CD14-positive monocyte (primary cell): ENCODE data around the gene DNAAF9. TPM values are rescaled to one million over a fixed set of nuclear protein-coding genes. Genes with fewer than 3 reads are reported as not detected.
"Not testable (repeated sequence)": the region's sequence is repeated elsewhere in the genome, so short reads cannot be mapped to it uniquely, and the experiment has no call there.

Experiments
- DNase-seq, 3 donors: peaks; one replicate each; pipeline ENCODE4 v3.0.0-alpha.2; 2011 to 2022
- H2AFZ ChIP-seq: 2 replicates; pipeline ENCODE4 v1.6.0; 2012; ENCODE audit warnings: mild to moderate bottlenecking, low read depth, low read length, inconsistent platforms; ENCODE audit not compliant: insufficient read depth, poor library complexity, severe bottlenecking
- H3K27ac ChIP-seq, 2 donors: 1 replicate in 1 of 2; 2 replicates in 1 of 2; pipeline ENCODE4 v1.5.1; 2012 to 2013; ENCODE audit warnings: low read length in 2 of 2, control low read depth in 1 of 2, inconsistent platforms in 1 of 2, low read depth in 1 of 2, mild to moderate bottlenecking in 1 of 2
- H3K27me3 ChIP-seq, 2 donors: one replicate each; pipeline versions ENCODE4 v1.6.0 to v1.6.1; 2011 to 2013; ENCODE audit warnings: low read length in 2 of 2; ENCODE audit not compliant: control insufficient read depth in 2 of 2, insufficient read depth in 2 of 2
- H3K36me3 ChIP-seq, 2 donors: replicated peaks in 1 of 2; 1 replicate in 1 of 2; 2 replicates in 1 of 2; pipeline versions ENCODE4 v1.5.1 to v1.6.1; 2012 to 2013; ENCODE audit warnings: low read length in 2 of 2, control low read depth in 1 of 2, inconsistent platforms in 1 of 2, mild to moderate bottlenecking in 1 of 2; ENCODE audit not compliant: insufficient read depth in 2 of 2, control insufficient read depth in 1 of 2
- H3K4me1 ChIP-seq, 2 donors: 1 replicate in 1 of 2; 2 replicates in 1 of 2; pipeline versions ENCODE4 v1.5.1 to v1.6.1; 2012 to 2013; ENCODE audit warnings: low read length in 2 of 2, control low read depth in 1 of 2, inconsistent platforms in 1 of 2, mild to moderate bottlenecking in 1 of 2, moderate library complexity in 1 of 2; ENCODE audit not compliant: insufficient read depth in 2 of 2, control insufficient read depth in 1 of 2
- H3K4me2 ChIP-seq: replicated peaks from 2 replicates; pipeline ENCODE3; 2012; ENCODE audit warnings: low read length, moderate library complexity, mild to moderate bottlenecking; ENCODE audit not compliant: poor library complexity, severe bottlenecking; ENCODE audit errors: extremely low read depth
- H3K4me3 ChIP-seq, 3 experiments: fragments of 200-600 bp in 1 of 3; sonication (generic) in 1 of 3; replicated peaks in 1 of 3; 1 replicate in 2 of 3; 2 replicates in 1 of 3; pipeline ENCODE4 v1.5.1; 2011 to 2013; ENCODE audit warnings: low read length in 3 of 3, mild to moderate bottlenecking in 3 of 3, control low read depth in 2 of 3, low read depth in 2 of 3, inconsistent platforms in 1 of 3, moderate library complexity in 1 of 3
- H3K79me2 ChIP-seq: 2 replicates; pipeline ENCODE4 v1.6.0; 2012; ENCODE audit warnings: mild to moderate bottlenecking, control low read depth, inconsistent platforms, low read length, moderate library complexity; ENCODE audit not compliant: insufficient read depth
- H3K9ac ChIP-seq: 2 replicates; pipeline ENCODE4 v1.6.0; 2017; ENCODE audit warnings: low read length, mild to moderate bottlenecking; ENCODE audit not compliant: insufficient read depth, poor library complexity, severe bottlenecking
- H3K9me3 ChIP-seq, 2 donors: replicated peaks in 1 of 2; 1 replicate in 1 of 2; 2 replicates in 1 of 2; pipeline versions ENCODE4 v1.5.1 to v1.6.1; 2012 to 2013; ENCODE audit warnings: low read length in 2 of 2, control low read depth in 1 of 2; ENCODE audit not compliant: control insufficient read depth in 1 of 2, insufficient read depth in 1 of 2
- H4K20me1 ChIP-seq: 2 replicates; pipeline ENCODE4 v1.6.0; 2012; ENCODE audit warnings: mild to moderate bottlenecking, low read length, control low read depth, moderate library complexity; ENCODE audit not compliant: insufficient read depth
- H3K27ac Mint-ChIP-seq, 7 donors: one replicate each; pipeline ENCODE4 v1.8.0; 2020; ENCODE audit warnings: mild to moderate bottlenecking in 7 of 7, mixed read lengths in 7 of 7, moderate library complexity in 6 of 7, inconsistent platforms in 2 of 7
- H3K27me3 Mint-ChIP-seq, 3 donors: one replicate each; pipeline ENCODE4 v1.8.0; 2021 to 2022; ENCODE audit warnings: low read depth in 3 of 3, mild to moderate bottlenecking in 3 of 3, mixed read lengths in 3 of 3, moderate library complexity in 3 of 3, inconsistent platforms in 1 of 3
- H3K36me3 Mint-ChIP-seq, 2 donors: one replicate each; pipeline ENCODE4 v1.8.0; 2020; ENCODE audit warnings: mixed read lengths in 2 of 2, inconsistent platforms in 1 of 2, mild to moderate bottlenecking in 1 of 2
- H3K4me1 Mint-ChIP-seq: one replicate; pipeline ENCODE4 v1.8.0; 2020; ENCODE audit warnings: mild to moderate bottlenecking, mixed read lengths
- H3K4me3 Mint-ChIP-seq, 2 donors: one replicate each; pipeline ENCODE4 v1.8.0; 2020; ENCODE audit warnings: mild to moderate bottlenecking in 2 of 2, mixed read lengths in 2 of 2, moderate library complexity in 1 of 2
- H3K9me3 Mint-ChIP-seq, 7 donors: one replicate each; pipeline ENCODE4 v1.8.0; 2020 to 2022; ENCODE audit warnings: mixed read lengths in 7 of 7, mild to moderate bottlenecking in 6 of 7, moderate library complexity in 6 of 7, inconsistent platforms in 2 of 7
- CTCF ChIP-seq: fragments of 200-600 bp; IDR thresholded peaks from one replicate; pipeline ENCODE4 v1.8.0; 2022; ENCODE audit warnings: antibody characterized with exemption, mild to moderate bottlenecking
- WGBS: methylation state at CpG from one replicate; pipeline ENCODE4 v1.1.5; 2013; ENCODE audit warnings: missing lambda C conversion rate; ENCODE audit not compliant: insufficient coverage; 5-methylcytosine and 5-hydroxymethylcytosine counted together
- intact Hi-C, 2 donors: fragments of 100-400 bp; cut with micrococcal nuclease; formaldehyde crosslinking; loops; one replicate each; pipeline versions ENCODE4 v1.15.0 to v1.15.1; 2023
- polyA plus RNA-seq, 3 donors: library from polyadenylated mRNA; depleted of rRNA in 1 of 3; unstranded in 2 of 3; stranded (reverse) in 1 of 3; fragments of 300-500 nt in 2 of 3; fragments of >200 nt in 1 of 3; fragmentation: Illumina TruSeq in 2 of 3; gene quantifications; 1 replicate in 2 of 3; 2 replicates in 1 of 3; pipeline ENCODE4 v1.2.3, GENCODE V29; 2012 to 2021

Gene DNAAF9
- polyA plus RNA-seq, 3 donors: 0.53 to 10.8 (median 1.2) TPM

DNA sequence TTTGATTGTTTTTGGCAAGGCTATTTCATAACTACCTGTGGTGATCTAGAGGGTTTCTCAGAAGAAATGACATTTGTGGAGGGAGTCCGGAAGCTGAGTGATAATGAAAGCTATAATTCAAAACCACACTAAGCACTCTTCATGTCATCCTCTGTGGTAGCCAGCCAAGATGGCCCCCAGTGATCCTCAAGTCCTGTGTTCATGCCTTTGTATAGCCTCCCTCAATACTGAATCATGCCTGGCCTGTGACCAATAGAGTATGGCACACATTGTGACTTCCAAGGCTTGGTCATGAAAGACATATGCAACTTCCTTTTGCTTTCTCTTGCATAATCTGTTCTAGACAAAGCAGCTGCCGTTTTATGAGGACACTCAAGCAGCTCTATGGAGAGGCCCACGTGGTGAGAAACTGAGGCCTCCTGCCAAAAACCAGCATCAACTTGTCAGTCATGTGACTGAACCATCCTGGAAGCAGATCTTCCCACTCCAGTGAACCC, 12.8 kb upstream of the DNAAF9 start:
- peak overlapping the region; percentile 59 for H2AFZ ChIP-seq

DNA sequence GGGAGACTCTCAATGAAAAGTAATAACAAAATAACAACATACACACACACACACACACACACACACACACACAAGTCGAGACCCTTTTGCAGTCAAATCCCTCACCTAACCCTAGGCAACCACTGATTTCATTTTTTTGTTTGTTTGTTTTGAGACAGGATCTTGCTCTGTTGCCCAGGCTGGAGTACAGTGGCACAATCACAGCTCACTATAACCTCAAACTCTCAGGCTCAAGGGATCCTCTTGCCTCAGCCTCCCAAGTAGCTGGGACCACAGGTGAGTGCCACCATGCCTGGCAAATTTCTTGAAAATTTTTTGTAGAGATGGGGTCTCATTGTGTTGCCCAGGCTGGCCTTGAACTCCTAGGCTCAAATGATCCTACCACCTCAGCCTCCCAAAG, 10.7 kb upstream of the DNAAF9 start:
- H3K9me3 Mint-ChIP-seq, H3K27ac ChIP-seq, H3K27me3 Mint-ChIP-seq, H3K79me2 ChIP-seq, H4K20me1 ChIP-seq, H3K9me3 ChIP-seq, H3K4me3 Mint-ChIP-seq, H3K36me3 ChIP-seq, H3K4me3 ChIP-seq, H2AFZ ChIP-seq, H3K27ac Mint-ChIP-seq, H3K4me2 ChIP-seq, H3K9ac ChIP-seq, H3K27me3 ChIP-seq, intact Hi-C loops, DNase-seq, H3K36me3 Mint-ChIP-seq: not testable (repeated sequence)
- no CpG with 5 or more reads among the region's 1 CpG for WGBS
- H3K4me1 Mint-ChIP-seq: peaks cover 29% of the 10 kb centered on the region
- peaks cover 28 to 30% of the 10 kb centered on the region in 2 donors for H3K4me1 ChIP-seq

More for the DNA sequence above, 12.8 kb upstream of the DNAAF9 start:
- Mint-ChIP-seq H3K9me3 (peaks cover 0 to 1% (median 0%) of the 10 kb centered on the region in 7 donors), H3K4me1 (peaks cover 32% of the 10 kb centered on the region), H3K27ac (peak overlapping the region; percentile 91 to 98 (median 96)), H3K36me3 (peaks cover 0 to 2% of the 10 kb centered on the region in 2 donors), H3K4me3 (peak overlapping the region in 1 of 2 donors; percentile 16), H3K27me3 (peaks cover 0 to 4% (median 2%) of the 10 kb centered on the region in 3 donors)
- no peaks in the 10 kb centered on the region for H3K79me2 ChIP-seq
- WGBS: 0% methylated on average over 2 of the region's 3 CpGs
- H3K36me3 ChIP-seq: no peaks in the 10 kb centered on the region
- no peaks in the 10 kb centered on the region for H3K27me3 ChIP-seq
- DNase-seq: peak; percentile 95 to 99 (median 99)
- peaks cover 28 to 30% of the 10 kb centered on the region in 2 donors for H3K4me1 ChIP-seq
- peak overlapping the region; percentile 38 for H3K4me2 ChIP-seq
- TF ChIP-seq CTCF: no peak
- peak overlapping the region; percentile 41 for H3K9ac ChIP-seq
- peak overlapping the region; percentile 61 to 88 for H3K27ac ChIP-seq
- H3K9me3 ChIP-seq: no peaks in the 10 kb centered on the region
- H3K4me3 ChIP-seq: peak overlapping the region in 1 of 3 experiments; percentile 20
- H4K20me1 ChIP-seq: no peaks in the 10 kb centered on the region
- intact Hi-C loops: no loop called here
